WTC11 (cell line): ENCODE measurements around the gene NRG3. TPM values are rescaled to one million over a fixed set of nuclear protein-coding genes. Genes with fewer than 3 reads are reported as not detected.

Source experiments
- ATAC-seq: fragments of 200-7000 bp; cut with Tn5 transposase; 2 replicates; pipeline ENCODE4 v1.10.0; 2021; ENCODE audit warnings: mild to moderate bottlenecking, moderate library complexity
- CTCF ChIA-PET: fragments of 300-600 bp; sonication (Branson Sonifier 250); formaldehyde crosslinking; loops from one replicate; lab custom pipeline; 2021; ENCODE audit warnings: antibody characterized with exemption; lab: Charles Lee
- POLR2A ChIA-PET: fragments of 350-600 bp; sonication (Branson Sonifier 250); formaldehyde crosslinking; loops from one replicate; lab custom pipeline; 2021; ENCODE audit warnings: antibody characterized with exemption; lab: Charles Lee
- DNase-seq: peaks from one replicate; pipeline ENCODE4 v3.0.0; 2021; ENCODE audit warnings: low spot score
- H3K27ac Mint-ChIP-seq: 2 replicates; pipeline ENCODE4 v1.8.0; 2021; ENCODE audit warnings: mixed read lengths
- H3K27me3 Mint-ChIP-seq: 2 replicates; pipeline ENCODE4 v1.8.0; 2021; ENCODE audit warnings: low read depth, mild to moderate bottlenecking, moderate library complexity, mixed read lengths
- H3K36me3 Mint-ChIP-seq: 2 replicates; pipeline ENCODE4 v1.8.0; 2021; ENCODE audit warnings: mixed read lengths
- H3K4me1 Mint-ChIP-seq: 2 replicates; pipeline ENCODE4 v1.8.0; 2022; ENCODE audit warnings: mixed read lengths
- H3K4me3 Mint-ChIP-seq: 2 replicates; pipeline ENCODE4 v1.8.0; 2021; ENCODE audit warnings: mild to moderate bottlenecking, moderate library complexity, mixed read lengths
- H3K9me3 Mint-ChIP-seq: 2 replicates; pipeline ENCODE4 v1.8.0; 2021; ENCODE audit warnings: mixed read lengths
- AR ChIP-seq: fragments of 250-450 bp; sonication (Bioruptor Pico); IDR thresholded peaks from 2 replicates; pipeline ENCODE4 v1.9.0; 2021; ENCODE audit warnings: mild to moderate bottlenecking
- EMX1 ChIP-seq: fragments of 250-450 bp; sonication (Bioruptor Pico); IDR thresholded peaks from 2 replicates; pipeline ENCODE4 v1.8.0; 2021; ENCODE audit warnings: mild to moderate bottlenecking
- ETV6 ChIP-seq: sonication (generic); formaldehyde crosslinking; IDR thresholded peaks from 2 replicates; pipeline ENCODE4 v1.8.1; 2022; ENCODE audit warnings: mild to moderate bottlenecking, missing genetic modification reagents
- FOXJ3 ChIP-seq: sonication (generic); formaldehyde crosslinking; IDR thresholded peaks from 2 replicates; pipeline ENCODE4 v1.9.0; 2021; ENCODE audit warnings: missing genetic modification reagents, mild to moderate bottlenecking, borderline replicate concordance
- GABPB1 ChIP-seq: sonication (generic); formaldehyde crosslinking; IDR thresholded peaks from 2 replicates; pipeline ENCODE4 v1.8.1; 2023; ENCODE audit warnings: mild to moderate bottlenecking, missing genetic modification reagents
- JUN ChIP-seq: sonication (generic); formaldehyde crosslinking; IDR thresholded peaks from 2 replicates; pipeline ENCODE4 v1.8.0; 2023; ENCODE audit warnings: mild to moderate bottlenecking, missing genetic modification reagents
- KAT7 ChIP-seq: sonication (generic); formaldehyde crosslinking; IDR thresholded peaks from 2 replicates; pipeline ENCODE4 v1.8.1; 2023; ENCODE audit warnings: missing genetic modification reagents, mild to moderate bottlenecking, borderline replicate concordance
- NFATC4 ChIP-seq: fragments of 250-450 bp; sonication (Bioruptor Pico); IDR thresholded peaks from 2 replicates; pipeline ENCODE4 v1.9.0; 2021; ENCODE audit warnings: mild to moderate bottlenecking
- NFE2L1 ChIP-seq: sonication (generic); formaldehyde crosslinking; IDR thresholded peaks from 2 replicates; pipeline ENCODE4 v1.8.1; 2023; ENCODE audit warnings: missing genetic modification reagents
- NFYB ChIP-seq: sonication (generic); formaldehyde crosslinking; conservative IDR thresholded peaks from 2 replicates; pipeline ENCODE4 v1.8.0; 2022; ENCODE audit warnings: low read depth, missing genetic modification reagents
- RELA ChIP-seq: sonication (generic); formaldehyde crosslinking; IDR thresholded peaks from 2 replicates; pipeline ENCODE4 v1.8.1; 2022; ENCODE audit warnings: missing genetic modification reagents, mild to moderate bottlenecking, borderline replicate concordance
- RORB ChIP-seq: fragments of 250-450 bp; sonication (Bioruptor Pico); IDR thresholded peaks from 2 replicates; pipeline ENCODE4 v1.9.0; 2021; ENCODE audit warnings: mild to moderate bottlenecking
- SP1 ChIP-seq: sonication (generic); formaldehyde crosslinking; conservative IDR thresholded peaks from 2 replicates; pipeline ENCODE4 v1.8.1; 2022; ENCODE audit warnings: missing genetic modification reagents
- TEAD4 ChIP-seq: sonication (generic); formaldehyde crosslinking; IDR thresholded peaks from 2 replicates; pipeline ENCODE4 v1.8.0; 2022; ENCODE audit warnings: mild to moderate bottlenecking, missing genetic modification reagents
- ZMAT4 ChIP-seq: fragments of 250-450 bp; sonication (Bioruptor Pico); IDR thresholded peaks from 2 replicates; pipeline ENCODE4 v1.9.0; 2021; ENCODE audit warnings: mild to moderate bottlenecking
- ZNF219 ChIP-seq: sonication (generic); formaldehyde crosslinking; IDR thresholded peaks from 2 replicates; pipeline ENCODE4 v1.8.0; 2023; ENCODE audit warnings: missing genetic modification reagents, mild to moderate bottlenecking, borderline replicate concordance
- ZNF232 ChIP-seq: sonication (generic); formaldehyde crosslinking; IDR thresholded peaks from 2 replicates; pipeline ENCODE4 v1.8.0; 2022; ENCODE audit warnings: mild to moderate bottlenecking, missing genetic modification reagents
- ZNF317 ChIP-seq: sonication (generic); formaldehyde crosslinking; IDR thresholded peaks from 2 replicates; pipeline ENCODE4 v1.8.1; 2023; ENCODE audit warnings: low read depth, mild to moderate bottlenecking, moderate library complexity, missing genetic modification reagents, borderline replicate concordance
- ZNF396 ChIP-seq: fragments of 250-450 bp; sonication (Bioruptor Pico); IDR thresholded peaks from 2 replicates; pipeline ENCODE4 v1.8.0; 2021; ENCODE audit warnings: mild to moderate bottlenecking, moderate library complexity, borderline replicate concordance
- ZNF416 ChIP-seq: fragments of 250-450 bp; sonication (Bioruptor Pico); IDR thresholded peaks from 2 replicates; pipeline ENCODE4 v1.9.0; 2021; ENCODE audit warnings: mild to moderate bottlenecking, inconsistent platforms
- ZSCAN18 ChIP-seq: fragments of 250-450 bp; sonication (Bioruptor Pico); IDR thresholded peaks from 2 replicates; pipeline ENCODE4 v2.1.2; 2022; ENCODE audit warnings: mild to moderate bottlenecking, moderate library complexity
- total RNA-seq: library from RNA; stranded (reverse); gene quantifications from 3 replicates; pipeline ENCODE4 v1.2.3, GENCODE V29; 2021
- TF ChIP-seq, protein P1 (sequence below): sonication (generic); formaldehyde crosslinking; IDR thresholded peaks from 2 replicates; pipeline ENCODE4 v1.8.0; 2023; ENCODE audit warnings: missing genetic modification reagents, mild to moderate bottlenecking, borderline replicate concordance
- TF ChIP-seq, protein P2 (sequence below): sonication (generic); formaldehyde crosslinking; IDR thresholded peaks from 2 replicates; pipeline ENCODE4 v1.8.0; 2023; ENCODE audit warnings: missing genetic modification reagents
- TF ChIP-seq, protein P3 (sequence below): fragments of 250-450 bp; sonication (Bioruptor Pico); conservative IDR thresholded peaks from 2 replicates; pipeline ENCODE4 v1.9.0; 2021; ENCODE audit warnings: mild to moderate bottlenecking

NRG3 gene
- total RNA-seq, 1 experiment from 2014 or later: 7.0 TPM

DNA sequence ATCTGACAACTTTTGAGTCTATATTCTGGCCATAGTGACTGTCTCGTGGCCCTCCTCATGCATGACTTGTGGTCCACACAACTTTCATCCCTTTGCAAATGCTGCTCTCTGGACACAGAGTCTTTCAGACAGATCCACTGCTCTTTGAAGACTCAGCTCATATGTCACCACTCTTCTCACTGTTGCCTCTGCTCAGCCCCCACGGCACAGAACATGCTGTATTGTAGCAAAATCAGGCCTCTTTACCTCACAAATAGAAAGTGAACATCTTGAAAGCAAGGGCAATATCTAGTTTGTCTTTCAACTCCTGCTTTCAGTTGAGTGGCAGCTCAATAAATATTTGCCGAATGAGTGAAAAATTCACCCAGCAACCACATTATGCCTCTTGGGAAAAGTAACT, 443.5 kb downstream of the NRG3 start (continued):
- TF ChIP-seq NFE2L1 (CRISPR knock-in tag): no peak
- TF ChIP-seq GABPB1 (CRISPR knock-in tag): no peak
- no peak for TF ChIP-seq ZMAT4 (CRISPR knock-in tag)
- no peak for TF ChIP-seq ZNF317
- TF ChIP-seq ZNF416 (CRISPR knock-in tag): no peak
- TF ChIP-seq, protein P1, sequence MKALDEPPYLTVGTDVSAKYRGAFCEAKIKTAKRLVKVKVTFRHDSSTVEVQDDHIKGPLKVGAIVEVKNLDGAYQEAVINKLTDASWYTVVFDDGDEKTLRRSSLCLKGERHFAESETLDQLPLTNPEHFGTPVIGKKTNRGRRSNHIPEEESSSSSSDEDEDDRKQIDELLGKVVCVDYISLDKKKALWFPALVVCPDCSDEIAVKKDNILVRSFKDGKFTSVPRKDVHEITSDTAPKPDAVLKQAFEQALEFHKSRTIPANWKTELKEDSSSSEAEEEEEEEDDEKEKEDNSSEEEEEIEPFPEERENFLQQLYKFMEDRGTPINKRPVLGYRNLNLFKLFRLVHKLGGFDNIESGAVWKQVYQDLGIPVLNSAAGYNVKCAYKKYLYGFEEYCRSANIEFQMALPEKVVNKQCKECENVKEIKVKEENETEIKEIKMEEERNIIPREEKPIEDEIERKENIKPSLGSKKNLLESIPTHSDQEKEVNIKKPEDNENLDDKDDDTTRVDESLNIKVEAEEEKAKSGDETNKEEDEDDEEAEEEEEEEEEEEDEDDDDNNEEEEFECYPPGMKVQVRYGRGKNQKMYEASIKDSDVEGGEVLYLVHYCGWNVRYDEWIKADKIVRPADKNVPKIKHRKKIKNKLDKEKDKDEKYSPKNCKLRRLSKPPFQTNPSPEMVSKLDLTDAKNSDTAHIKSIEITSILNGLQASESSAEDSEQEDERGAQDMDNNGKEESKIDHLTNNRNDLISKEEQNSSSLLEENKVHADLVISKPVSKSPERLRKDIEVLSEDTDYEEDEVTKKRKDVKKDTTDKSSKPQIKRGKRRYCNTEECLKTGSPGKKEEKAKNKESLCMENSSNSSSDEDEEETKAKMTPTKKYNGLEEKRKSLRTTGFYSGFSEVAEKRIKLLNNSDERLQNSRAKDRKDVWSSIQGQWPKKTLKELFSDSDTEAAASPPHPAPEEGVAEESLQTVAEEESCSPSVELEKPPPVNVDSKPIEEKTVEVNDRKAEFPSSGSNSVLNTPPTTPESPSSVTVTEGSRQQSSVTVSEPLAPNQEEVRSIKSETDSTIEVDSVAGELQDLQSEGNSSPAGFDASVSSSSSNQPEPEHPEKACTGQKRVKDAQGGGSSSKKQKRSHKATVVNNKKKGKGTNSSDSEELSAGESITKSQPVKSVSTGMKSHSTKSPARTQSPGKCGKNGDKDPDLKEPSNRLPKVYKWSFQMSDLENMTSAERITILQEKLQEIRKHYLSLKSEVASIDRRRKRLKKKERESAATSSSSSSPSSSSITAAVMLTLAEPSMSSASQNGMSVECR: no peak
- no peak for TF ChIP-seq ZNF232 (CRISPR knock-in tag)
- TF ChIP-seq, protein P2, sequence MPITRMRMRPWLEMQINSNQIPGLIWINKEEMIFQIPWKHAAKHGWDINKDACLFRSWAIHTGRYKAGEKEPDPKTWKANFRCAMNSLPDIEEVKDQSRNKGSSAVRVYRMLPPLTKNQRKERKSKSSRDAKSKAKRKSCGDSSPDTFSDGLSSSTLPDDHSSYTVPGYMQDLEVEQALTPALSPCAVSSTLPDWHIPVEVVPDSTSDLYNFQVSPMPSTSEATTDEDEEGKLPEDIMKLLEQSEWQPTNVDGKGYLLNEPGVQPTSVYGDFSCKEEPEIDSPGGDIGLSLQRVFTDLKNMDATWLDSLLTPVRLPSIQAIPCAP (CRISPR knock-in tag): no peak
- TF ChIP-seq FOXJ3 (CRISPR knock-in tag): no peak
- no peak for TF ChIP-seq JUN (CRISPR knock-in tag)

DNA sequence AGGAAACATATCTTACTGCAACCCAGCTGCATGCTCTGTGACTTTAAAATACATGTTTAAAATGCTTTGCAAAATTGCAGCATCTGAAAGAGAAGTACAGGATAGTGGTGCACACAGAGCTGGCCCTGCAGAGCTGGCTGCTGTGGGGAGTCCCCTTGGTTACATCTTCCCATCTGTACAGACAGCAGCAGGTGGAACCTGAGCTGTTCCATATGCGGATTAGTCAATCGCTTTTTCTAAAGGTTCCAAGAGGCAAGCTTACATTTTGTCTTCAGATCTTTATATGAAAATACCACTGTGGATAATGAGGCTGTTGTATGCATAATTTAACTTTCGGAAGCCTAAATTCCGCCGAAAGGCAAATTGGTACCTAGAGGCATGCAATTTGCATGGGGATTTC, 444.1 kb downstream of the NRG3 start:
- peak; percentile 47 for ATAC-seq
- H3K36me3 Mint-ChIP-seq: no peaks in the 10 kb centered on the region
- H3K9me3 Mint-ChIP-seq: no peaks in the 10 kb centered on the region
- DNase-seq: no peak
- CTCF ChIA-PET: interaction anchor here (1.6 to 2.0 kb wide), 2 partner anchors 12 to 169 kb away, joined by 4 to 6 read pairs; no protein-coding TSS in a partner anchor
- no peak overlapping the region for H3K27ac Mint-ChIP-seq
- peaks cover 21% of the 10 kb centered on the region for H3K4me1 Mint-ChIP-seq
- TF ChIP-seq NFYB: no peak
- TF ChIP-seq SP1: no peak
- TF ChIP-seq ETV6 (CRISPR knock-in tag): no peak
- no peak for TF ChIP-seq ZNF219
- no peak for TF ChIP-seq RELA
- no peak for TF ChIP-seq TEAD4
- no peak for TF ChIP-seq KAT7 (CRISPR knock-in tag)
- H3K27me3 Mint-ChIP-seq: no peaks in the 10 kb centered on the region
- POLR2A ChIA-PET: no interaction called here
- H3K4me3 Mint-ChIP-seq: no peak overlapping the region

- no peak overlapping the region for H3K27ac Mint-ChIP-seq
- peaks cover 21% of the 10 kb centered on the region for H3K4me1 Mint-ChIP-seq
- DNase-seq: peak; percentile 32
- ChIA-PET CTCF (interaction anchor here (1.6 to 2.0 kb wide), 2 partner anchors 11 to 169 kb away, joined by 4 to 6 read pairs; no protein-coding TSS in a partner anchor), POLR2A (no interaction called here)
- H3K9me3 Mint-ChIP-seq: no peaks in the 10 kb centered on the region
- H3K36me3 Mint-ChIP-seq: no peaks in the 10 kb centered on the region
- H3K4me3 Mint-ChIP-seq: no peak overlapping the region
- H3K27me3 Mint-ChIP-seq: no peaks in the 10 kb centered on the region
- ATAC-seq: peak; percentile 88
- TF ChIP-seq SP1: no peak
- TF ChIP-seq ZNF396 (CRISPR knock-in tag): no peak
- no peak for TF ChIP-seq EMX1
- no peak for TF ChIP-seq NFE2L1 (CRISPR knock-in tag)
- TF ChIP-seq NFATC4: no peak
- TF ChIP-seq, protein P3, sequence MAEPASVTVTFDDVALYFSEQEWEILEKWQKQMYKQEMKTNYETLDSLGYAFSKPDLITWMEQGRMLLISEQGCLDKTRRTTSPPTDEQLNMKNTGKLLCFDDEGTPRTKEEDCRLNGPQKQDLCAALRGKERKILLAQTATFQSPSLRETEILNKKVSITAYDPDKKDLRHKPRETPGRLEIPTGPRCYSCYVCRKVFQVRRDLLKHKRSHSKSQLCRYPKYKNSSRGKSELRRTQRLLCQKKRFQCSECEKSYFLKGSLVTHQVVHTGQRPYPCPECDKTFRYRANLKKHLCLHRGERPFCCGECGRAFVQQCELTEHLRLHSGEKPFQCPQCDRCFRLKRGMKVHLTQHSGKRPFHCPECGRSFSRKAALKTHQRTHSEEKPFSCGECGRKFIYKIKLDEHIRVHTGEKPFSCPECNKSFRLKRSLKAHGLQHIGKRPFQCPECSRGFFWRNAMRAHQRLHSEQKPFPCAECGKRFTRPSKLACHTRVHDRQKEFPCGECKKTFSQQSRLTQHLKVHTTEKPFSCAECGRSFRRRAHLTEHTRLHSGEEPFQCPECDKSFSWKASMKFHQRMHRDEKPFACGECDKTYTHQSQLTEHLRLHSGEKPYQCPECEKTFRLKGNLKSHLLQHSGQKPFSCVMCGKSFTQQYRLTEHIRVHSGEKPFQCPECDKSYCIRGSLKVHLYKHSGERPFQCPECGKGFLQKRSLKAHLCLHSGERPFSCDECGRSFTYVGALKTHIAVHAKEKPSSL (CRISPR knock-in tag): no peak
- TF ChIP-seq ZSCAN18 (CRISPR knock-in tag): no peak
- TF ChIP-seq AR (CRISPR knock-in tag): no peak
- TF ChIP-seq RORB (CRISPR knock-in tag): no peak
These were observed 444.6 kb downstream of the NRG3 start for GRCh38 chr10:82319562-82319961.
